ENCODE data around the gene INTS11.

DNA sequence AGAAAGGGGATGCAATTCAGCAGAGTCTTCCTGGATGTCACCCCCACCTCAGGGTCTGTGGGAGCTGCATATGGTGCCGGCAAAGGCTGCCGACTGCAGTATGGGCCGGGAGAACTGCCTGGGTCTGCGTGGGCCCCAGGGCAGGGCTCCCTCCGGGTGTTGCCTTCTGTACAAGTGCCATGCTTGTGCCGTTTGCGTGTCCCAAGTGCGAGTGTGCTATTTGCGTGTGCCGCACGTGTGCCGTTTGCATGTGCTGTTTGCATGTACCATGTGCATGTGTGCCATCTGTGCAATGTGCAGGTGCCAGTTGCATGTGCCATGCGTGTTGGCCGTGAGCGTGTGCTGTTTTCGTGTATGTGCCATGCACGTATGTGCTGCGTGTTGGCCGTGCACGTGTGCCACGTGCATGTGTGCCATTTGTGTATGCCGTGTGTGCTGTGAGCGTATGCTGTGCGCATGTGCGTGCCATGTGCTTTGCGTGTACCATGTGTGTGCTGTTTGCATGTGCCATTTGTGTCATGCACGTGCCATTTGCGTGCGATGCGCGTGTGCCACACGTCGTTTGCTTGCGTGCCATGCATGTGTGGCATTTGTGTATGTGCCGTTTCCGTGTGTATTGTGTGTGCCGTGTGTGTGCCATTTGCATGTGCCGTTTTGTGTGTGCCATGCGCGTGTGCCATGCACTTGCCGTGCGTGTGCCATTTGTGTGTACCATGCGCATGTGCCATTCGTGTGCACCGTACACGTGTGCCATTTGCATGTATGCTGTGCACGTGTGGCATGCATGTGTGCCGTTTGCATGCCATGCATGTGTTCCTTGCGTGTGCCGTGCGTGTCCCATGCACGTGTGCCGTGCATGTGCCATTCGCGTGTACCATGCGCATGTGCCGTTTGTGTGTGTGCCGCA, 5.1 kb upstream of the INTS11 start:
- TF ChIP-seq POLR2A (IDR thresholded peaks at IDR 0.05) = no peak
- TF ChIP-seq, protein P1, sequence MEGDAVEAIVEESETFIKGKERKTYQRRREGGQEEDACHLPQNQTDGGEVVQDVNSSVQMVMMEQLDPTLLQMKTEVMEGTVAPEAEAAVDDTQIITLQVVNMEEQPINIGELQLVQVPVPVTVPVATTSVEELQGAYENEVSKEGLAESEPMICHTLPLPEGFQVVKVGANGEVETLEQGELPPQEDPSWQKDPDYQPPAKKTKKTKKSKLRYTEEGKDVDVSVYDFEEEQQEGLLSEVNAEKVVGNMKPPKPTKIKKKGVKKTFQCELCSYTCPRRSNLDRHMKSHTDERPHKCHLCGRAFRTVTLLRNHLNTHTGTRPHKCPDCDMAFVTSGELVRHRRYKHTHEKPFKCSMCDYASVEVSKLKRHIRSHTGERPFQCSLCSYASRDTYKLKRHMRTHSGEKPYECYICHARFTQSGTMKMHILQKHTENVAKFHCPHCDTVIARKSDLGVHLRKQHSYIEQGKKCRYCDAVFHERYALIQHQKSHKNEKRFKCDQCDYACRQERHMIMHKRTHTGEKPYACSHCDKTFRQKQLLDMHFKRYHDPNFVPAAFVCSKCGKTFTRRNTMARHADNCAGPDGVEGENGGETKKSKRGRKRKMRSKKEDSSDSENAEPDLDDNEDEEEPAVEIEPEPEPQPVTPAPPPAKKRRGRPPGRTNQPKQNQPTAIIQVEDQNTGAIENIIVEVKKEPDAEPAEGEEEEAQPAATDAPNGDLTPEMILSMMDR (IDR thresholded peaks at IDR 0.05) = no peak
- no peak for TF ChIP-seq POLR2AphosphoS5 (IDR thresholded peaks at IDR 0.05)

Measured in breast epithelium (tissue), 3 donors.